HepG2 (cell line): ENCODE results near the gene NRL. TPM values are rescaled to one million over a fixed set of nuclear protein-coding genes. Genes with fewer than 3 reads are reported as not detected.

Experiments used
- AHR ChIP-seq: IDR thresholded peaks from 2 replicates; pipeline ENCODE4 v1.6.1; 2018; ENCODE audit warnings: missing genetic modification reagents, missing compliant biosample characterization
- ARNTL ChIP-seq: sonication (generic); formaldehyde crosslinking; IDR thresholded peaks from 2 replicates; pipeline ENCODE4 v1.4.0; 2020; ENCODE audit warnings: mild to moderate bottlenecking, missing genetic modification reagents
- ATF5 ChIP-seq: sonication (generic); formaldehyde crosslinking; IDR thresholded peaks from 2 replicates; pipeline ENCODE4 v1.4.0; 2020; ENCODE audit warnings: mild to moderate bottlenecking, low read depth, missing genetic modification reagents
- ATM ChIP-seq: fragments of 450-650 bp; IDR thresholded peaks from 2 replicates; pipeline ENCODE4 v1.7.1; 2017; ENCODE audit warnings: mild to moderate bottlenecking, borderline replicate concordance
- CBX1 ChIP-seq: IDR thresholded peaks from one replicate; pipeline ENCODE4 v1.6.1; 2016; ENCODE audit warnings: antibody characterized with exemption, low read depth
- CEBPB ChIP-seq: IDR thresholded peaks from 2 replicates; pipeline ENCODE4 v1.6.1; 2011; ENCODE audit warnings: low read depth, low read length, improper control_type of control experiment, borderline replicate concordance
- CSRNP2 ChIP-seq: sonication (generic); formaldehyde crosslinking; conservative IDR thresholded peaks from 2 replicates; pipeline ENCODE4 v1.8.0; 2022; ENCODE audit warnings: low read depth, missing genetic modification reagents
- GPN1 ChIP-seq: sonication (generic); formaldehyde crosslinking; IDR thresholded peaks from 2 replicates; pipeline ENCODE4 v1.5.1; 2020; ENCODE audit warnings: missing genetic modification reagents, borderline replicate concordance
- MTF1 ChIP-seq: sonication (generic); formaldehyde crosslinking; IDR thresholded peaks from 2 replicates; pipeline ENCODE4 v1.5.0; 2020; ENCODE audit warnings: missing genetic modification reagents
- NCOA2 ChIP-seq: sonication (generic); formaldehyde crosslinking; IDR thresholded peaks from 2 replicates; pipeline ENCODE4 v1.8.0; 2022; ENCODE audit warnings: inconsistent platforms
- NCOA5 ChIP-seq: sonication (generic); formaldehyde crosslinking; IDR thresholded peaks from 2 replicates; pipeline ENCODE4 v1.4.0; 2020; ENCODE audit warnings: missing genetic modification reagents
- PAF1 ChIP-seq: IDR thresholded peaks from 2 replicates; pipeline ENCODE4 v1.6.1; 2016; ENCODE audit warnings: missing genetic modification reagents, missing compliant biosample characterization
- RARA ChIP-seq: IDR thresholded peaks from 2 replicates; pipeline ENCODE4 v1.6.1; 2016; ENCODE audit warnings: missing genetic modification reagents, missing compliant biosample characterization
- SAFB2 ChIP-seq: sonication (generic); formaldehyde crosslinking; IDR thresholded peaks from 2 replicates; pipeline ENCODE4 v1.5.1; 2020; ENCODE audit warnings: missing genetic modification reagents, low read depth, mild to moderate bottlenecking, borderline replicate concordance
- SALL2 ChIP-seq: sonication (generic); formaldehyde crosslinking; IDR thresholded peaks from 2 replicates; pipeline ENCODE4 v1.8.1; 2023; ENCODE audit warnings: mild to moderate bottlenecking, missing genetic modification reagents, inconsistent platforms
- SETDB1 ChIP-seq: sonication (generic); formaldehyde crosslinking; IDR thresholded peaks from 2 replicates; pipeline ENCODE4 v1.5.1; 2020; ENCODE audit warnings: missing genetic modification reagents, mild to moderate bottlenecking, borderline replicate concordance
- SOX5 ChIP-seq: IDR thresholded peaks from 2 replicates; pipeline ENCODE4 v1.6.1; 2016; ENCODE audit warnings: borderline replicate concordance
- SSRP1 ChIP-seq: IDR thresholded peaks from 2 replicates; pipeline ENCODE4 v1.6.1; 2016; ENCODE audit warnings: control low read depth
- TFDP2 ChIP-seq: sonication (generic); formaldehyde crosslinking; IDR thresholded peaks from 2 replicates; pipeline ENCODE4 v1.4.0; 2020; ENCODE audit warnings: missing genetic modification reagents
- TMF1 ChIP-seq: sonication (generic); formaldehyde crosslinking; IDR thresholded peaks from 2 replicates; pipeline ENCODE4 v1.8.1; 2022; ENCODE audit warnings: low read depth, missing genetic modification reagents
- ZBTB43 ChIP-seq: sonication (generic); formaldehyde crosslinking; conservative IDR thresholded peaks from 2 replicates; pipeline ENCODE4 v1.4.0; 2020; ENCODE audit warnings: missing genetic modification reagents
- ZBTB7B ChIP-seq: sonication (generic); formaldehyde crosslinking; IDR thresholded peaks from 2 replicates; pipeline ENCODE4 v1.4.0; 2020; ENCODE audit warnings: missing genetic modification reagents
- ZFX ChIP-seq: sonication (generic); formaldehyde crosslinking; IDR thresholded peaks from 2 replicates; pipeline ENCODE4 v1.4.0; 2020; ENCODE audit warnings: mild to moderate bottlenecking, low read depth, missing genetic modification reagents, moderate library complexity
- ZMYM4 ChIP-seq: sonication (generic); formaldehyde crosslinking; IDR thresholded peaks from 2 replicates; pipeline ENCODE4 v1.8.1; 2023; ENCODE audit warnings: mild to moderate bottlenecking, missing genetic modification reagents
- ZNF253 ChIP-seq: sonication (generic); formaldehyde crosslinking; IDR thresholded peaks from 2 replicates; pipeline ENCODE4 v1.8.0; 2022; ENCODE audit warnings: mild to moderate bottlenecking, missing genetic modification reagents, borderline replicate concordance
- ZNF335 ChIP-seq: sonication (generic); formaldehyde crosslinking; IDR thresholded peaks from 2 replicates; pipeline ENCODE4 v1.4.0; 2020; ENCODE audit warnings: missing genetic modification reagents
- ZNF547 ChIP-seq: sonication (generic); formaldehyde crosslinking; IDR thresholded peaks from 2 replicates; pipeline ENCODE4 v1.5.1; 2020; ENCODE audit warnings: mild to moderate bottlenecking, missing genetic modification reagents
- ZNF839 ChIP-seq: sonication (generic); formaldehyde crosslinking; IDR thresholded peaks from 2 replicates; pipeline ENCODE4 v1.4.0; 2020; ENCODE audit warnings: missing genetic modification reagents, mild to moderate bottlenecking, borderline replicate concordance
- polyA plus RNA-seq, 8 experiments: library from polyadenylated mRNA; depleted of rRNA in 3 of 8; stranded (reverse) in 7 of 8; unstranded in 1 of 8; fragments of >200 nt; fragmentation: Illumina TruSeq in 4 of 8; extraction: Trizol in 4 of 8; gene quantifications; 2 replicates each; pipeline versions ENCODE4 v1.2.1 to v1.2.3, GENCODE V29; 2011 to 2016; ENCODE audit warnings: low read depth in 4 of 8, missing spikeins in 1 of 8, mixed read lengths in 1 of 8; ENCODE audit not compliant: insufficient read depth in 1 of 8
- total RNA-seq, 5 experiments: library from RNA; depleted of rRNA; stranded (reverse); fragments of >200 nt; fragmentation: Illumina TruSeq; extraction: Trizol; gene quantifications; 2 replicates each; pipeline ENCODE4 v1.2.3, GENCODE V29; 2016; ENCODE audit warnings: low read depth in 1 of 5

Gene NRL
- total and polyA plus RNA-seq, 2 of the 13 experiments (the other 11 are each of a cell fraction or from before 2014, with no cell fraction given), result 2.5 to 4.7 TPM

GRCh38 chr14:24115422-24116127 lies 826 bp upstream of the NRL start (continued):
- no peak for TF ChIP-seq CBX1
- TF ChIP-seq CSRNP2 (CRISPR knock-in tag), result no peak
- TF ChIP-seq ZNF839 (CRISPR knock-in tag), result peak; percentile 45; the same call in 1 of the 2 replicates
- TF ChIP-seq CEBPB, result no peak
- TF ChIP-seq ARNTL, result no peak
- TF ChIP-seq SETDB1 (CRISPR knock-in tag), result no peak
- 0 out of 2 replicates have a peak, but pooled peaks have one; percentile 5 for TF ChIP-seq ATF5 (CRISPR knock-in tag)
- TF ChIP-seq AHR (CRISPR knock-in tag), result no peak; the same call in 1 of the 2 replicates
- TF ChIP-seq NCOA5 (CRISPR knock-in tag), result peak; percentile 34; the same call in 1 of the 2 replicates
- TF ChIP-seq ATM, result no peak
- TF ChIP-seq NCOA2 (CRISPR knock-in tag), result 0 out of 2 replicates have a peak, but pooled peaks have one; percentile 6
- TF ChIP-seq SAFB2 (CRISPR knock-in tag), result no peak
- peak; percentile 70 for TF ChIP-seq GPN1 (CRISPR knock-in tag)
- no peak for TF ChIP-seq ZNF547 (CRISPR knock-in tag)
- peak; percentile 21; the same call in 1 of the 2 replicates for TF ChIP-seq ZBTB7B (CRISPR knock-in tag)
- TF ChIP-seq RARA, result no peak
- no peak for TF ChIP-seq ZFX (CRISPR knock-in tag)
- no peak for TF ChIP-seq SSRP1
- TF ChIP-seq SOX5 (CRISPR knock-in tag), result no peak
- no peak; the same call in 1 of the 2 replicates for TF ChIP-seq ZBTB43 (CRISPR knock-in tag)
- TF ChIP-seq ZNF335 (CRISPR knock-in tag), result no peak
- TF ChIP-seq TMF1 (CRISPR knock-in tag), result peak; percentile 78; the same call in 1 of the 2 replicates
- TF ChIP-seq ZNF253, result no peak
- TF ChIP-seq ZMYM4 (CRISPR knock-in tag), result no peak
- TF ChIP-seq SALL2, result no peak
- no peak for TF ChIP-seq MTF1
- no peak for TF ChIP-seq TFDP2
- 0 out of 2 replicates have a peak, but pooled peaks have one; percentile 27 for TF ChIP-seq PAF1 (CRISPR knock-in tag)
